IPS-20b (cell line): ENCODE measurements around the gene ANKRD62.

ENCODE experiments used
- H3K27ac ChIP-seq: one replicate; pipeline ENCODE4 v1.5.1; 2013; ENCODE audit warnings: low read length
- H3K27me3 ChIP-seq: 2 replicates; pipeline ENCODE4 v1.6.1; 2013; ENCODE audit warnings: mild to moderate bottlenecking, low read length, inconsistent platforms; ENCODE audit not compliant: insufficient read depth
- H3K36me3 ChIP-seq: 2 replicates; pipeline ENCODE4 v1.6.1; 2013; ENCODE audit warnings: low read depth, mild to moderate bottlenecking, inconsistent platforms, low read length, moderate library complexity; ENCODE audit not compliant: insufficient read depth
- H3K4me1 ChIP-seq: 2 replicates; pipeline ENCODE4 v1.6.1; 2013; ENCODE audit warnings: mild to moderate bottlenecking, control low read depth, inconsistent platforms, low read length, moderate library complexity; ENCODE audit not compliant: insufficient read depth
- H3K4me3 ChIP-seq: 2 replicates; pipeline ENCODE4 v1.5.1; 2013; ENCODE audit warnings: mild to moderate bottlenecking, low read length, inconsistent platforms
- H3K9ac ChIP-seq: 2 replicates; pipeline ENCODE4 v1.6.1; 2013; ENCODE audit warnings: low read depth, mild to moderate bottlenecking, inconsistent platforms, low read length, moderate library complexity
- H3K9me3 ChIP-seq: 2 replicates; pipeline ENCODE4 v1.6.1; 2013; ENCODE audit warnings: mild to moderate bottlenecking, low read depth, low read length, inconsistent platforms; ENCODE audit not compliant: insufficient read depth

Gene ANKRD62

GRCh38 chr18:12093520-12094257, at the start of gene ANKRD62:
Gene ANKRD62, plus strand, starts transcription at chr18:12093843. Its CDS starts 175 bp downstream, at chr18:12094018.
- no peaks in the 10 kb centered on the region for H3K9me3 ChIP-seq
- H3K27ac ChIP-seq: no peak within 1 kb of the TSS
- H3K27me3 ChIP-seq: no peaks in the 10 kb centered on the region; the same call in 1 of the 2 replicates
- H3K9ac ChIP-seq: no peak within 1 kb of the TSS
- H3K4me3 ChIP-seq: no peak within 1 kb of the TSS
- H3K4me1 ChIP-seq: no peaks in the 10 kb centered on the region
- no peaks in the 10 kb centered on the region for H3K36me3 ChIP-seq

GRCh38 chr18:12044591-12044990, 49.1 kb upstream of the ANKRD62 start:
- no peaks in the 10 kb centered on the region for H3K4me1 ChIP-seq
- H3K27ac ChIP-seq: no peak overlapping the region
- H3K4me3 ChIP-seq: no peak overlapping the region
- no peaks in the 10 kb centered on the region for H3K27me3 ChIP-seq
- no peak overlapping the region for H3K9ac ChIP-seq
- no peaks in the 10 kb centered on the region for H3K36me3 ChIP-seq
- H3K9me3 ChIP-seq: no peaks in the 10 kb centered on the region

- Histone ChIP-seq H3K4me1 (no peaks in the 10 kb centered on the region), H3K27me3 (no peaks in the 10 kb centered on the region), H3K4me3 (no peak overlapping the region), H3K9me3 (no peaks in the 10 kb centered on the region), H3K36me3 (no peaks in the 10 kb centered on the region), H3K27ac (no peak overlapping the region), H3K9ac (no peak overlapping the region)
Observed at GRCh38 chr18:12046046-12046750, 47.4 kb upstream of the ANKRD62 start.

GRCh38 chr18:12046751-12047335, 46.8 kb upstream of the ANKRD62 start:
- Histone ChIP-seq H3K4me1 (no peaks in the 10 kb centered on the region), H3K4me3 (no peak overlapping the region), H3K36me3 (no peaks in the 10 kb centered on the region), H3K9ac (no peak overlapping the region), H3K27me3 (no peaks in the 10 kb centered on the region), H3K27ac (no peak overlapping the region), H3K9me3 (no peaks in the 10 kb centered on the region)

GRCh38 chr18:12048010-12048826, 45.4 kb upstream of the ANKRD62 start:
- Histone ChIP-seq H3K27me3 (no peaks in the 10 kb centered on the region), H3K9me3 (no peaks in the 10 kb centered on the region), H3K4me1 (no peaks in the 10 kb centered on the region), H3K4me3 (no peak overlapping the region), H3K36me3 (no peaks in the 10 kb centered on the region), H3K9ac (no peak overlapping the region), H3K27ac (no peak overlapping the region)

- Histone ChIP-seq H3K36me3 (no peaks in the 10 kb centered on the region), H3K27ac (no peak overlapping the region), H3K9ac (no peak overlapping the region), H3K4me3 (no peak overlapping the region), H3K4me1 (no peaks in the 10 kb centered on the region), H3K9me3 (no peaks in the 10 kb centered on the region), H3K27me3 (no peaks in the 10 kb centered on the region)
Observed at GRCh38 chr18:12048827-12049175, 44.8 kb upstream of the ANKRD62 start.

GRCh38 chr18:12049978-12050811, 43.4 kb upstream of the ANKRD62 start:
- no peak overlapping the region for H3K4me3 ChIP-seq
- no peaks in the 10 kb centered on the region for H3K4me1 ChIP-seq
- H3K9me3 ChIP-seq: no peaks in the 10 kb centered on the region
- no peak overlapping the region for H3K9ac ChIP-seq
- no peaks in the 10 kb centered on the region for H3K36me3 ChIP-seq
- no peak overlapping the region for H3K27ac ChIP-seq
- H3K27me3 ChIP-seq: no peaks in the 10 kb centered on the region

GRCh38 chr18:12052866-12053265, 40.8 kb upstream of the ANKRD62 start:
- Histone ChIP-seq H3K27ac (no peak overlapping the region), H3K9ac (no peak overlapping the region), H3K36me3 (no peaks in the 10 kb centered on the region), H3K4me1 (no peaks in the 10 kb centered on the region), H3K4me3 (no peak overlapping the region), H3K9me3 (no peaks in the 10 kb centered on the region), H3K27me3 (no peaks in the 10 kb centered on the region)

- Histone ChIP-seq H3K4me3 (no peak overlapping the region), H3K9me3 (no peaks in the 10 kb centered on the region), H3K36me3 (no peaks in the 10 kb centered on the region), H3K27ac (no peak overlapping the region), H3K27me3 (no peaks in the 10 kb centered on the region), H3K9ac (no peak overlapping the region), H3K4me1 (no peaks in the 10 kb centered on the region)
Observed at GRCh38 chr18:12053289-12053688, 40.4 kb upstream of the ANKRD62 start.

- Histone ChIP-seq H3K27ac (no peak overlapping the region), H3K4me1 (no peaks in the 10 kb centered on the region), H3K9me3 (no peaks in the 10 kb centered on the region), H3K36me3 (no peaks in the 10 kb centered on the region), H3K9ac (no peak overlapping the region), H3K27me3 (no peaks in the 10 kb centered on the region), H3K4me3 (no peak overlapping the region)
Observed at GRCh38 chr18:12056034-12056883, 37.4 kb upstream of the ANKRD62 start.
